GM23338 (cell line): ENCODE measurements around the gene PPM1J. TPM values are rescaled to one million over a fixed set of nuclear protein-coding genes. Genes with fewer than 3 reads are reported as not detected.

ENCODE experiments used
- ATAC-seq: fragments of 200-7000 bp; cut with Tn5 transposase; 3 replicates; pipeline ENCODE4 v1.9.1; 2020
- DNase-seq: peaks from one replicate; pipeline ENCODE4 v3.0.0-alpha.2; 2015; ENCODE audit warnings: low spot score
- H2AFZ ChIP-seq: fragments of 200-600 bp; sonication (generic); 2 replicates; pipeline ENCODE4 v1.8.0; 2016; ENCODE audit warnings: antibody characterized with exemption, mild to moderate bottlenecking, moderate library complexity
- H3F3A ChIP-seq: fragments of 200-600 bp; sonication (generic); replicated peaks from 2 replicates; pipeline ENCODE4 v1.8.0; 2017; ENCODE audit warnings: antibody characterized with exemption, mixed run types, low read depth
- H3K27ac ChIP-seq: fragments of 200-600 bp; sonication (generic); 2 replicates; pipeline ENCODE4 v1.6.1; 2016; ENCODE audit warnings: low read depth
- H3K27me3 ChIP-seq: fragments of 200-600 bp; sonication (generic); 2 replicates; pipeline ENCODE4 v1.8.0; 2016; ENCODE audit warnings: mild to moderate bottlenecking, mixed run types, moderate library complexity; ENCODE audit not compliant: insufficient read depth
- H3K36me3 ChIP-seq: fragments of 200-600 bp; sonication (generic); 2 replicates; pipeline ENCODE4 v1.8.0; 2016; ENCODE audit warnings: mild to moderate bottlenecking; ENCODE audit not compliant: insufficient read depth
- H3K4me1 ChIP-seq: fragments of 200-600 bp; sonication (generic); 2 replicates; pipeline ENCODE4 v1.8.0; 2016; ENCODE audit warnings: mild to moderate bottlenecking, moderate library complexity; ENCODE audit not compliant: insufficient read depth
- H3K4me2 ChIP-seq: fragments of 200-600 bp; sonication (generic); 2 replicates; pipeline ENCODE4 v1.7.1; 2017; ENCODE audit warnings: mixed run types
- H3K4me3 ChIP-seq: fragments of 200-600 bp; sonication (generic); 2 replicates; pipeline ENCODE4 v1.6.1; 2016; ENCODE audit warnings: mixed run types
- H3K79me2 ChIP-seq: fragments of 200-600 bp; sonication (generic); replicated peaks from 2 replicates; pipeline ENCODE4 v1.8.0; 2017; ENCODE audit warnings: mild to moderate bottlenecking; ENCODE audit not compliant: insufficient read depth
- H3K9me2 ChIP-seq: fragments of 200-600 bp; sonication (generic); 2 replicates; pipeline ENCODE4 v1.8.0; 2017; ENCODE audit not compliant: insufficient read depth
- H4K20me1 ChIP-seq: fragments of 200-600 bp; sonication (generic); replicated peaks from 2 replicates; pipeline ENCODE4 v1.8.0; 2017; ENCODE audit warnings: mild to moderate bottlenecking; ENCODE audit not compliant: insufficient read depth
- H3K27ac Mint-ChIP-seq: 2 replicates; pipeline ENCODE4 v1.8.0; 2020; ENCODE audit warnings: inconsistent platforms, mild to moderate bottlenecking, moderate library complexity, mixed read lengths
- H3K27me3 Mint-ChIP-seq: 3 replicates; pipeline ENCODE4 v1.8.0; 2022; ENCODE audit warnings: low read depth, mild to moderate bottlenecking, moderate library complexity, mixed read lengths, inconsistent platforms; ENCODE audit not compliant: insufficient read depth, poor library complexity
- H3K36me3 Mint-ChIP-seq: 3 replicates; pipeline ENCODE4 v1.8.0; 2021; ENCODE audit warnings: low read depth, mild to moderate bottlenecking, inconsistent platforms, moderate library complexity, mixed read lengths
- H3K4me1 Mint-ChIP-seq: 3 replicates; pipeline ENCODE4 v1.8.0; 2020; ENCODE audit warnings: mild to moderate bottlenecking, inconsistent platforms, mixed read lengths
- H3K4me3 Mint-ChIP-seq: 3 replicates; pipeline ENCODE4 v1.8.0; 2021; ENCODE audit warnings: moderate library complexity, mild to moderate bottlenecking, inconsistent platforms, mixed read lengths
- H3K9me3 Mint-ChIP-seq: 3 replicates; pipeline ENCODE4 v1.8.0; 2020; ENCODE audit warnings: moderate library complexity, mild to moderate bottlenecking, inconsistent platforms, mixed read lengths
- CREB1 ChIP-seq: fragments of 250-450 bp; sonication (Bioruptor Pico); IDR thresholded peaks from 2 replicates; pipeline ENCODE4 v1.5.0; 2020; ENCODE audit warnings: low read depth, mild to moderate bottlenecking, moderate library complexity
- EZH2phosphoT487 ChIP-seq: fragments of 200-600 bp; sonication (generic); IDR thresholded peaks from one replicate; pipeline ENCODE4 v1.8.1; 2018; ENCODE audit warnings: antibody characterized with exemption; ENCODE audit not compliant: unreplicated experiment
- NANOG ChIP-seq: IDR thresholded peaks from 2 replicates; pipeline ENCODE4 v1.6.1; 2016; ENCODE audit warnings: antibody characterized with exemption, borderline replicate concordance
- POLR2AphosphoS5 ChIP-seq: IDR thresholded peaks from 2 replicates; pipeline ENCODE4 v1.6.1; 2016; ENCODE audit warnings: antibody characterized with exemption, low read depth
- STAT1 ChIP-seq: IDR thresholded peaks from one replicate; pipeline ENCODE4 v1.6.1; 2016; ENCODE audit warnings: antibody characterized with exemption; ENCODE audit not compliant: unreplicated experiment
- polyA plus RNA-seq: library from polyadenylated mRNA; unstranded; fragments of >200 nt; fragmentation: Nextera tagmentation; extraction: Ambion mirVana; gene quantifications from 2 replicates; pipeline ENCODE4 v1.2.1, GENCODE V29; 2016
- total RNA-seq: library from RNA; depleted of rRNA; stranded (reverse); fragments of >200 nt; shearing (Covaris generic); gene quantifications from 2 replicates; pipeline ENCODE4 v1.2.3, GENCODE V29; 2014
- TF ChIP-seq, protein P1 (sequence below): IDR thresholded peaks from one replicate; pipeline ENCODE4 v1.6.1; 2018; ENCODE audit warnings: antibody characterized with exemption; ENCODE audit not compliant: unreplicated experiment

Gene PPM1J
- total and polyA plus RNA-seq, 2 experiments from 2014 or later = 19.0 to 22.4 TPM

DNA sequence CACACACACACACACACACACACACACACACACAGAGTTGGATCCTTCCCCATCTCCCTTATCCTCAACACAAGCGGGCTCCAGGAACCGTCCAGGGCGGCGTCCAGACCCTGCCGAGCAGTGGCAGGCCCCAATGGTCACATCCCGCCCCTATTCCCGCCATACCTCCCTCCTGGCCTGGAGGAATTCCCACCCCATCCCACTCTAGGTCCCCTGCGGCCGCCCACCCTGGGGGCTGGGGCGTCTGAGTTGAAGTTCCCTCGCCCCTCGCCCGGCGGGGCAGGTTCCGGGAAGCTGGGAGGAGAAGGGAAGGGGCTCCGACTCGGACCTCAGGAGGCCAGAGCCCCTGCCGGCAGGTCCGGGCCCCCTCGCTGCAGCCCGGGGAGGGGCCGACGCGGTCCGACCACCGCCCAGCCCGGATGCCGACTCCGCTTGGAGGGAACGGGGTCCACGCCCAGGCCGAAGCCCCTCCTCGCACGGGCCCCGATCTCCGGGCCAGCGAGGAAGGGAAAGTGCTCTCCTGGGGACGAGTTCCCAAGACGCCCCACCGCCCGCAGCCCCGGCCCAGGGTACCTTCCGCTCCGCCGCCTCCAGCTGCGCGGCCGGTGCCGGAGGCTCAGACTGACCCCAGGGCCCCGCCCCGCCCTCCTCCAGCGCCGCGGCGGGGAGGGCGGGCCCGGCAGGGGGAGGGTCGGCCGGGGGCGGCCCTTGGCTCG is 8.5 kb downstream of the PPM1J start, which contains the start of gene RHOC:
Gene RHOC (minus strand): TSS at position 623 of the 716 bp plus-strand sequence. CDS start 3,328 bp downstream, outside the sequence.
- no peaks in the 10 kb centered on the region; the same call in 2 of the 3 replicates for H3K9me3 Mint-ChIP-seq
- H3K27me3 Mint-ChIP-seq = peaks cover 36% of the 10 kb centered on the region
- H3K4me3 ChIP-seq = peak within 1 kb of the TSS; percentile 92
- peaks cover 42% of the 10 kb centered on the region for H3K27me3 ChIP-seq
- H2AFZ ChIP-seq = peak within 1 kb of the TSS; percentile 66
- H3K4me2 ChIP-seq = peak within 1 kb of the TSS; percentile 76
- peak within 1 kb of the TSS; percentile 75 for H3K4me3 Mint-ChIP-seq
- peaks cover 10% of the 10 kb centered on the region; the same call in 1 of the 2 replicates for H3K79me2 ChIP-seq
- H3K27ac ChIP-seq = no peak within 1 kb of the TSS
- H4K20me1 ChIP-seq = peaks cover 14% of the 10 kb centered on the region; the same call in 1 of the 2 replicates
- DNase-seq (peak; percentile 79), ATAC-seq (peak; percentile 47)
- peaks cover 64% of the 10 kb centered on the region for H3K4me1 Mint-ChIP-seq
- H3K4me1 ChIP-seq = peaks cover 51% of the 10 kb centered on the region
- peak; percentile 31; the same call in 1 of the 2 replicates for TF ChIP-seq POLR2AphosphoS5
- no peak for TF ChIP-seq STAT1
- peaks cover 9% of the 10 kb centered on the region; the same call in 1 of the 2 replicates for H3F3A ChIP-seq
- peaks cover 24% of the 10 kb centered on the region for H3K36me3 Mint-ChIP-seq
- peaks cover 4% of the 10 kb centered on the region; the same call in 1 of the 2 replicates for H3K36me3 ChIP-seq
- no peaks in the 10 kb centered on the region for H3K9me2 ChIP-seq
- H3K27ac Mint-ChIP-seq = no peak within 1 kb of the TSS

GRCh38 chr1:112704934-112705627 is 10.1 kb downstream of the PPM1J start:
- H3F3A ChIP-seq = peaks cover 9% of the 10 kb centered on the region; the same call in 1 of the 2 replicates
- peak overlapping the region; percentile 41; the same call in 1 of the 2 replicates for H3K27ac ChIP-seq
- peak overlapping the region; percentile 76 for H3K4me2 ChIP-seq
- Mint-ChIP-seq H3K9me3 (no peaks in the 10 kb centered on the region; the same call in 2 of the 3 replicates), H3K36me3 (peaks cover 34% of the 10 kb centered on the region), H3K4me1 (peaks cover 68% of the 10 kb centered on the region), H3K27me3 (peaks cover 42% of the 10 kb centered on the region), H3K27ac (peak overlapping the region; percentile 49), H3K4me3 (peak overlapping the region; percentile 75)
- H3K9me2 ChIP-seq = no peaks in the 10 kb centered on the region
- H2AFZ ChIP-seq = no peak overlapping the region
- peaks cover 20% of the 10 kb centered on the region for H4K20me1 ChIP-seq
- ATAC-seq (peak; percentile 69), DNase-seq (peak; percentile 99)
- H3K4me3 ChIP-seq = peak overlapping the region; percentile 92
- peaks cover 4% of the 10 kb centered on the region; the same call in 1 of the 2 replicates for H3K36me3 ChIP-seq
- peaks cover 10% of the 10 kb centered on the region; the same call in 1 of the 2 replicates for H3K79me2 ChIP-seq
- TF ChIP-seq CREB1 (CRISPR knock-in tag) (0 out of 2 replicates have a peak, but pooled peaks have one; percentile 26), EZH2phosphoT487 (no peak), POLR2AphosphoS5 (peak; percentile 45), NANOG (no peak)
- H3K27me3 ChIP-seq = peaks cover 43% of the 10 kb centered on the region
- peaks cover 60% of the 10 kb centered on the region for H3K4me1 ChIP-seq

GRCh38 chr1:112704391-112704933 is 10.7 kb downstream of the PPM1J start:
- peak overlapping the region; percentile 75 for H3K4me3 Mint-ChIP-seq
- H3K27me3 Mint-ChIP-seq = peaks cover 46% of the 10 kb centered on the region
- H3K4me1 ChIP-seq = peaks cover 64% of the 10 kb centered on the region
- no peaks in the 10 kb centered on the region; the same call in 2 of the 3 replicates for H3K9me3 Mint-ChIP-seq
- H3K27ac ChIP-seq = no peak overlapping the region
- H3K4me1 Mint-ChIP-seq = peaks cover 75% of the 10 kb centered on the region
- peaks cover 35% of the 10 kb centered on the region for H3K36me3 Mint-ChIP-seq
- peak overlapping the region; percentile 73 for H3K4me2 ChIP-seq
- H3F3A ChIP-seq = peaks cover 12% of the 10 kb centered on the region; the same call in 1 of the 2 replicates
- peak overlapping the region; percentile 47 for H3K4me3 ChIP-seq
- H3K27me3 ChIP-seq = peaks cover 47% of the 10 kb centered on the region
- H4K20me1 ChIP-seq = peaks cover 25% of the 10 kb centered on the region
- no peak overlapping the region for H3K27ac Mint-ChIP-seq
- DNase-seq = no peak
- 0 out of 2 replicates have a peak, but pooled peaks cover 4% of the 10 kb centered on the region for H3K36me3 ChIP-seq
- peaks cover 10% of the 10 kb centered on the region; the same call in 1 of the 2 replicates for H3K79me2 ChIP-seq
- no peak overlapping the region for H2AFZ ChIP-seq
- ATAC-seq = no peak
- H3K9me2 ChIP-seq = no peaks in the 10 kb centered on the region
- TF ChIP-seq, protein P1, sequence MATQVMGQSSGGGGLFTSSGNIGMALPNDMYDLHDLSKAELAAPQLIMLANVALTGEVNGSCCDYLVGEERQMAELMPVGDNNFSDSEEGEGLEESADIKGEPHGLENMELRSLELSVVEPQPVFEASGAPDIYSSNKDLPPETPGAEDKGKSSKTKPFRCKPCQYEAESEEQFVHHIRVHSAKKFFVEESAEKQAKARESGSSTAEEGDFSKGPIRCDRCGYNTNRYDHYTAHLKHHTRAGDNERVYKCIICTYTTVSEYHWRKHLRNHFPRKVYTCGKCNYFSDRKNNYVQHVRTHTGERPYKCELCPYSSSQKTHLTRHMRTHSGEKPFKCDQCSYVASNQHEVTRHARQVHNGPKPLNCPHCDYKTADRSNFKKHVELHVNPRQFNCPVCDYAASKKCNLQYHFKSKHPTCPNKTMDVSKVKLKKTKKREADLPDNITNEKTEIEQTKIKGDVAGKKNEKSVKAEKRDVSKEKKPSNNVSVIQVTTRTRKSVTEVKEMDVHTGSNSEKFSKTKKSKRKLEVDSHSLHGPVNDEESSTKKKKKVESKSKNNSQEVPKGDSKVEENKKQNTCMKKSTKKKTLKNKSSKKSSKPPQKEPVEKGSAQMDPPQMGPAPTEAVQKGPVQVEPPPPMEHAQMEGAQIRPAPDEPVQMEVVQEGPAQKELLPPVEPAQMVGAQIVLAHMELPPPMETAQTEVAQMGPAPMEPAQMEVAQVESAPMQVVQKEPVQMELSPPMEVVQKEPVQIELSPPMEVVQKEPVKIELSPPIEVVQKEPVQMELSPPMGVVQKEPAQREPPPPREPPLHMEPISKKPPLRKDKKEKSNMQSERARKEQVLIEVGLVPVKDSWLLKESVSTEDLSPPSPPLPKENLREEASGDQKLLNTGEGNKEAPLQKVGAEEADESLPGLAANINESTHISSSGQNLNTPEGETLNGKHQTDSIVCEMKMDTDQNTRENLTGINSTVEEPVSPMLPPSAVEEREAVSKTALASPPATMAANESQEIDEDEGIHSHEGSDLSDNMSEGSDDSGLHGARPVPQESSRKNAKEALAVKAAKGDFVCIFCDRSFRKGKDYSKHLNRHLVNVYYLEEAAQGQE = no peak
